DOHH2 (cell line): ENCODE results near the gene GATD1.

Experiments used
- H3F3A ChIP-seq: fragments of 200-600 bp; sonication (generic), shearing (Covaris generic); 2 replicates; pipeline ENCODE4 v1.6.0; 2016; ENCODE audit warnings: antibody characterized with exemption, mild to moderate bottlenecking; ENCODE audit not compliant: control insufficient read depth, insufficient read depth
- H3K27ac ChIP-seq: fragments of 200-600 bp; sonication (generic); 2 replicates; pipeline ENCODE4 v1.5.1; 2014; ENCODE audit warnings: low read depth, mild to moderate bottlenecking, low read length, moderate library complexity
- H3K27me3 ChIP-seq: fragments of 200-600 bp; sonication (generic); 2 replicates; pipeline ENCODE4 v1.6.1; 2014; ENCODE audit warnings: mild to moderate bottlenecking, low read length, mixed read lengths; ENCODE audit not compliant: control insufficient read depth
- H3K36me3 ChIP-seq: fragments of 200-600 bp; sonication (generic); 2 replicates; pipeline ENCODE4 v1.6.1; 2014; ENCODE audit warnings: mild to moderate bottlenecking, low read length, moderate library complexity, mixed read lengths; ENCODE audit not compliant: control insufficient read depth
- H3K4me1 ChIP-seq: fragments of 200-600 bp; sonication (generic); 2 replicates; pipeline ENCODE4 v1.6.1; 2014; ENCODE audit warnings: mild to moderate bottlenecking, low read length, mixed read lengths; ENCODE audit not compliant: control insufficient read depth
- H3K4me2 ChIP-seq: fragments of 200-600 bp; sonication (generic); 2 replicates; pipeline ENCODE4 v1.6.0; 2014; ENCODE audit warnings: mild to moderate bottlenecking, low read length, moderate library complexity
- H3K4me3 ChIP-seq: fragments of 200-600 bp; sonication (generic); 2 replicates; pipeline ENCODE4 v1.5.1; 2014; ENCODE audit warnings: mild to moderate bottlenecking, low read length, mixed read lengths
- H3K79me2 ChIP-seq: fragments of 200-600 bp; sonication (generic); 2 replicates; pipeline ENCODE4 v1.6.1; 2014; ENCODE audit warnings: mild to moderate bottlenecking, low read length, mixed read lengths; ENCODE audit not compliant: control insufficient read depth
- H3K9me2 ChIP-seq: fragments of 200-600 bp; sonication (generic); replicated peaks from 2 replicates; pipeline ENCODE4 v1.6.1; 2014; ENCODE audit warnings: mild to moderate bottlenecking, low read length, mixed read lengths; ENCODE audit not compliant: control insufficient read depth
- H3K9me3 ChIP-seq: fragments of 200-600 bp; sonication (generic); 2 replicates; pipeline ENCODE4 v1.6.1; 2014; ENCODE audit warnings: antibody characterized with exemption, low read length, mixed read lengths; ENCODE audit not compliant: control insufficient read depth, insufficient read depth
- H4K20me1 ChIP-seq: fragments of 200-600 bp; sonication (generic); 2 replicates; pipeline ENCODE4 v1.6.0; 2014; ENCODE audit warnings: low read depth, mild to moderate bottlenecking, antibody characterized with exemption, low read length, moderate library complexity; ENCODE audit not compliant: control insufficient read depth, insufficient read depth
- EZH2phosphoT487 ChIP-seq: fragments of 200-600 bp; sonication (generic); IDR thresholded peaks from 2 replicates; pipeline ENCODE4 v1.6.1; 2017; ENCODE audit warnings: borderline replicate concordance, mild to moderate bottlenecking, antibody characterized with exemption, low read length, moderate library complexity, mixed read lengths
- TF ChIP-seq, protein P1 (sequence below): fragments of 200-600 bp; sonication (generic); IDR thresholded peaks from one replicate; pipeline ENCODE4 v1.5.1; 2014; ENCODE audit warnings: antibody characterized with exemption, mild to moderate bottlenecking, low read depth, low read length; ENCODE audit not compliant: poor library complexity, severe bottlenecking

Gene GATD1

DNA sequence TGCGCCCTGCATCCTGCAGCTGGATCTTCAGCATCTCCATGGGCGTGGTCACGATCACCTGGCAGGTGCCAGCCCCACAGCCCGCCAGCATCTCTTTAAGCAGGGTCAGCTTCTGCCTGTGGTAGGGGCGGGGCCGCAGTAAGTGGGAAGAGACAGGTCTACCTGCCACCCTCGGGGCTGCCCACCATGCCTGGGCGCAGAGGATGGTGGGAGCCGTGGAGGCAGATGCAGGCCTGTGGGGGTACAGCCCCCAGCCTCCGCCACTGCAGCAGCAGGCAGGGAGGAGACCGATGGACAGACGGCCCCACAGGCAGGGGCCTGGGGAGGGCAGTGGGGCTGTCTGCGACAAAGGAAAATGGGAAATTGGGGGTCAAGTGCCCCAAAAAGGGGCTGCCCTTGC lies 15.6 kb upstream of the GATD1 start:
- Histone ChIP-seq H3K27me3 (no peaks in the 10 kb centered on the region), H3K27ac (no peak overlapping the region), H3F3A (peaks cover 12% of the 10 kb centered on the region; the same call in 1 of the 2 replicates), H3K9me2 (no peaks in the 10 kb centered on the region), H3K36me3 (peaks cover 13% of the 10 kb centered on the region; the same call in 1 of the 2 replicates), H3K4me1 (peaks cover 42% of the 10 kb centered on the region), H3K79me2 (peaks cover 31% of the 10 kb centered on the region), H3K9me3 (no peaks in the 10 kb centered on the region), H4K20me1 (peaks cover 4% of the 10 kb centered on the region; the same call in 1 of the 2 replicates), H3K4me3 (no peak overlapping the region), H3K4me2 (no peak overlapping the region)
- no peak for TF ChIP-seq EZH2phosphoT487
- TF ChIP-seq, protein P1, sequence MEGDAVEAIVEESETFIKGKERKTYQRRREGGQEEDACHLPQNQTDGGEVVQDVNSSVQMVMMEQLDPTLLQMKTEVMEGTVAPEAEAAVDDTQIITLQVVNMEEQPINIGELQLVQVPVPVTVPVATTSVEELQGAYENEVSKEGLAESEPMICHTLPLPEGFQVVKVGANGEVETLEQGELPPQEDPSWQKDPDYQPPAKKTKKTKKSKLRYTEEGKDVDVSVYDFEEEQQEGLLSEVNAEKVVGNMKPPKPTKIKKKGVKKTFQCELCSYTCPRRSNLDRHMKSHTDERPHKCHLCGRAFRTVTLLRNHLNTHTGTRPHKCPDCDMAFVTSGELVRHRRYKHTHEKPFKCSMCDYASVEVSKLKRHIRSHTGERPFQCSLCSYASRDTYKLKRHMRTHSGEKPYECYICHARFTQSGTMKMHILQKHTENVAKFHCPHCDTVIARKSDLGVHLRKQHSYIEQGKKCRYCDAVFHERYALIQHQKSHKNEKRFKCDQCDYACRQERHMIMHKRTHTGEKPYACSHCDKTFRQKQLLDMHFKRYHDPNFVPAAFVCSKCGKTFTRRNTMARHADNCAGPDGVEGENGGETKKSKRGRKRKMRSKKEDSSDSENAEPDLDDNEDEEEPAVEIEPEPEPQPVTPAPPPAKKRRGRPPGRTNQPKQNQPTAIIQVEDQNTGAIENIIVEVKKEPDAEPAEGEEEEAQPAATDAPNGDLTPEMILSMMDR = no peak

DNA sequence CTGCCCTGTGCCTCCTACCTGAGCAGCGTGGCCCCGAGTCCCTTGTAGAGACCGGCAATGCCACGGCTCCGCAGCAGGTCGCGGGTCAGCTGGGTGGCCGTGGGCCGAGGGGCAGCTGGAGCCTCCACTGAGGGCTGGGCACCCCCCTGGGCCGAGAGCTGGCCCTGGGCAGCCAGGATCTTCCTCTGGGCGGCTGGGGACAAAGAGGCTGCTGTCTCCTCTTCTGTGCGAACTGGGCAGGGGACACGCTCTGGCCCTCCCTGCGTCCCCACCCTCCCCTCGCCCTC lies 15.2 kb upstream of the GATD1 start:
- no peak for TF ChIP-seq EZH2phosphoT487
- TF ChIP-seq, protein P1 = no peak
- Histone ChIP-seq H3K4me2 (no peak overlapping the region), H3K9me2 (no peaks in the 10 kb centered on the region), H3K36me3 (peaks cover 11% of the 10 kb centered on the region; the same call in 1 of the 2 replicates), H4K20me1 (peaks cover 4% of the 10 kb centered on the region; the same call in 1 of the 2 replicates), H3K27me3 (no peaks in the 10 kb centered on the region), H3F3A (peaks cover 12% of the 10 kb centered on the region; the same call in 1 of the 2 replicates), H3K9me3 (no peaks in the 10 kb centered on the region), H3K79me2 (peaks cover 28% of the 10 kb centered on the region), H3K4me3 (no peak overlapping the region), H3K4me1 (peaks cover 46% of the 10 kb centered on the region), H3K27ac (no peak overlapping the region)

DNA sequence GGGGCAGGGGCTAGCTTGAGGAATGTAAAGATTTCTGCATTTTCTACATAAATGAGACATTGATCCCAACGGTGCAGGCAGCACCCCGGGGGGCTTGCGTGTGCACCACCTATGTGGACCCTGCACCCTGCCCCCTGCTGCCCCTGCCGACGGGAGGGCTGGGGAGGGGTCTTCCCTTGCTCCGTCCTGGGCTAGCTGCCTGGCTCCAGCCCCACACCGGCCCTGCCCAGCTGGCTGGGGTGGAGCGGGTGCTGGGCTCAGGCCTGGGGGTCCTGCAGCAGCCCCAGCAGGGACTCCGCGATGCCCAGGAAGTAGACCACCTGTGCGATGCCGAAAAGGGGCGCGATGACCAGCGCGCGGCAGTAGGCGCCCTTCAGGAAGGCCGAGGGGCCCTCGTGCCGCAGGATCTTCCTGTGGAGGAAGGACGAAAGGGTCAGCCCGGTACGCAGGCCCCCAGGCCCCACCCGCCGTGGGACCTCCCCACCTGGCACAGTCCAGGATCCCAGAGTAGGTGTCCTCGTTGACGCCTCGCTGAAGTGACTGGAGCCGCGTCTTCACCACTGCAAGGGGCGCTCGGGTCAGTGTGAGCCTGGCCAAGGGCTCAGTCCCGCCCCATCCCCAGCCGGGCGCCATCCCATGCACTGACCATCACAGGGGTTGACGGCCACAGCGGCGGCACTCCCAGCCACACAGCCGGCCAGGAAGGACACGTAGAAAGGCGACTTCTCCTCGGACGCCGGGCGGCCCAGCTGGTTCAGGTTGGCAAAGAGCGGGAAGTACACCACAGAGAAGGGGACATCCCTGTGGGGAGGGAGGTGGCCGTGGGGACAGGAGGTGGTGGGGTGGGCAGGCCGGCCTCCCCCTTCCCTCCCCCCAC lies 14.6 kb upstream of the GATD1 start:
- Histone ChIP-seq H3K27ac (no peak overlapping the region), H3K79me2 (peaks cover 22% of the 10 kb centered on the region), H3K4me3 (no peak overlapping the region), H3K9me3 (no peaks in the 10 kb centered on the region), H3K36me3 (peaks cover 10% of the 10 kb centered on the region; the same call in 1 of the 2 replicates), H3F3A (peaks cover 8% of the 10 kb centered on the region; the same call in 1 of the 2 replicates), H3K4me2 (no peak overlapping the region), H3K27me3 (no peaks in the 10 kb centered on the region), H4K20me1 (peaks cover 3% of the 10 kb centered on the region; the same call in 1 of the 2 replicates), H3K4me1 (peaks cover 43% of the 10 kb centered on the region), H3K9me2 (no peaks in the 10 kb centered on the region)
- TF ChIP-seq, protein P1 = no peak
- no peak for TF ChIP-seq EZH2phosphoT487
